HG03575 (cell line): Measurements from ENCODE around the gene MGLL.

ENCODE experiments used
- ATAC-seq: cut with Tn5 transposase; IDR thresholded peaks from one replicate; pipeline ENCODE4 v1.9.1; 2021; ENCODE audit not compliant: unreplicated experiment, insufficient number of reproducible peaks, low FRiP score; ENCODE audit errors: extremely low read depth

Gene MGLL

DNA sequence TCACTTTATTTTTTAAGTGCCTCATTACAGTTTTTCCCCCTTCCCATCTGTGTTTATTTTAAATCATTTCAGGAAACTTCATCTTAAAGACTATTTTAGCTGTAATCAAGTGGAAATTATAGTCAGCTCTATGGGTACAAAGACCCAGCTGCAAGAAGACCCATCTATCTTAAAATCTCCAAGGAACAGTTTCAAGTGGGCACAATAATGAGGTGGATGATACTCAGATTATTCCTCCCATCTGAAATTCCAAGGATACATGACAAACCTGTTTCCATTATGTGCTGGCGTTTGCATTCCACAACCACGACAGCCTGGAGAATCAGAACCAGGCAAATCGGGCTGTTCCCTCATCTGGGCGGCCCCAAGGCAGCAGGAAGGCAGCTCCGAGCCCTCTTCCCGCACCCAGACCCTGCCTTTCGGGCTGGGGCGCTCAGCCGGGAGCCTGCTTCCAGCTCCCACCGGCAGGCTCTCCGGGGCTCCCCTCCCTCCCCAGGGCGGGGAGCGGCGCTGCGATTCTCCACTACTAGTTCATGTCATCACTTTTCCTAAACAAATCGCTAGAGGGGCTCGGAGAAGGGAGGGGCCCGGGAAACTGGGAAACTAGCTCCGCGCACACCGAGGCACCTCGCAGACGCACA, at the start of gene MGLL:
Gene MGLL (minus strand): TSS at position 475 of the 641 bp plus-strand sequence. CDS start 197 bp downstream, at position 278.
- ATAC-seq: no peak

DNA sequence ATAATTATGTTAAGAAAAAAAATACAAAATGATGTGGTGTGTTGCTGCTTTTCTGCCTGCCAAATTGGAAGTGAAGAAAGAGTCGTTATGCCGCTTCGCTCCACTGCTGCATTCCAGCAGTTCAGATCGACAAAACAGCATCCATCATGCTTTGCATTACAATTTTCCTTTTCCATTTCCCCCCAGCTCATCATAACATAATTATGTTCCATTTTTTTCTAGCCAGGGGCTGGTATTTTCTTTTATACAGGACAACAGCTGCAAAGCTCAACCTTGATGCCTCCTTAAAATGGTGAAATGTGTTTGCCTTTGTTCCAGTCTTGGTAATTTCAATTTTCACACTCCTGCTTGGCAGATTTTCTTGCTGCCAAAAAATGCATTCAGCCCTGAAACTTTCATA, 47.8 kb upstream of the MGLL start:
- ATAC-seq: no peak

DNA sequence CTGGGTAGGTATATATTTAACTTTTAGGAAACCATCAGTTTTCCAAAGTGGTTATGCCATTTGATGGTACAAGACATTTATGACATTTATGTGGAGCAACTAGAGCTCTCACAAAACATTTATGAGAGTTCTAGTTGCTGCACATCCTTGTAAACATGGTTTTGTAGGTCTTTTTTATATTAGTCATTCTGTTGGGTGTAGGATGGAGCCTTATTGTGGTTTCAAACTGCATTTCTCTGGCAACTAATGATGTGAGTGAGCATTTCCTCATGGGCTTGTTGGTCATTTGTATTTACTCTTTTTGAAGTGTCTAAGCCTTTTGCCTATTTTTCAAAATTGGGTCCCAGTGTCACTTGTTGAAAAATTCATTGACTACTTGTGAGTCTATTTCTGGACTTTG, 45.7 kb upstream of the MGLL start:
- no peak for ATAC-seq

DNA sequence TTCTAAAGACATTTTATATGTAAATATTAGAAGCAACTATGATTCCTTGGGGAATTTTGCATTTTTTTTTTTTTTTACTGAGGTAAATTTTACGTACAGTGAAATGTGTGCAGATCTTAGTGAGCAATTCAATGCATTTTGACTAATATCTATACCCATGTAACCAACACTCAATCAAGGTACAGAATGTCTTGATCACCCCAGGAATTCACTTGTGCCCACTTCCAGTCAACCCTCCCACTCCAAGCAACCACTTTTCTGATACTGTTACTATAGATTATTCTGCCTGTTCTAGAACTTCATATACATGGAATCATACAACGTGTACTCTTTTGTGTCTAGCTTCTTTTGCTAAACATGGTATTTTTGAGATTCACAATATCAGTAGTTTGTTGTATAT, 45.1 kb upstream of the MGLL start:
- no peak for ATAC-seq

DNA sequence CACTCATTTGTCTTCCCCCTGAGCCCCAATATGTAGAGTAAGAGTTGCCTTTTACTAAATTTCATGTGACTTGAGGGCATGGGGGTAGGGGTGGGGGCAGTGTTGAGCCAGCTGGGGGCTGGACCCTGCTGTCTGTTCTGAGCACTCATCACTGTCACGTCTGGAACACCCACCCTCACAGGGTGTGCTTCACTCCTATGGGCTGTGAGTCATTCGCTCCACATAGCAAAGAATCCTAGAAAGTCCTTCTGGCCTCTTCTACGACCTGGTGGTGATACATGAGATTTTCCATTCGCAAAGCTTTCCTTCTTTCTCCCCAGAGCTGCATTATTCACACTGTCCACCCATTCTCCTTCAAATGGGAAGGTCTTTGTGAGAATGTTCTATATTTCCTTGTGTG, 43.6 kb upstream of the MGLL start:
- no peak for ATAC-seq

DNA sequence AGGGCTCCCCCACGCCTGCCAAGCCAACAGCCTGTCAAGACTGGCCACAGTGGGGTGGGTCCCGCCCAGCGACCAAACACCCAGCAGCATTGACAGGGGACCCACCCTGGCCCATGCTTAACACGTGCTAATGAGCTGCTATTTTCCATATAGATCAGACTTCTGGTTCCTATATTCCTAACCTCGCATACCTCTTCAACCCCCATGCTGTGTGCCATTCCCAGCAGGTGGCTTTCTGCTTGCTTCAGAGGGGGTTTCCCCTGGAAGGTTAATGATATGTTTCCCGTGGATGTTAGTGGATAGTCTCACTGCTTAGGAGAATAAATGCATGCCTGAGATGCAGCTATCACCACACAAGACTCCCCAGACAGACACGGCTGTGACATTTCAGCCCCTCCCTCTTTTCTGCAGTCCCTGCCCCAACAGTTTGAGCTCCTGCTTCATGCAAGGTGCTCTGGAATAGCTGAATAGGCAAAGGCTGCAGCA, 37.9 kb upstream of the MGLL start:
- no peak for ATAC-seq

DNA sequence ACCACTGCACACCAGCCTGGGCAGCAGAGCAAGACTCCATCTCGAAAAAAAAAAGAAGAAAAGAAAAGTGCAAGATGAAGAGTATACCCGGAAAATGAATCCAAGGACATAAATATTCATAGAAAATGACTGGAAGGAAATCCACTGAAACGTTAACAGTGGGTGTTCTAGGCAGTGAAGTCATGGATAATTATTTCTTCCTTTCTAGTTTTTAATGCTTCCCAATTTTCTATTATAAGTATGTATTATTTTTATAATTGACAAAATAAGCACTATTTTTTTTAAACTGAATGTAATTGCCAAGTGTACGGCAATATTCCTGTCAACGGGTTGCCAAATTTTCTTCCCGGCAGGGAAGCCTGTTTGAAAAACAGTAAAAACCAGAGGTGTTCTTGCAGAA, 37.4 kb upstream of the MGLL start:
- ATAC-seq: no peak

DNA sequence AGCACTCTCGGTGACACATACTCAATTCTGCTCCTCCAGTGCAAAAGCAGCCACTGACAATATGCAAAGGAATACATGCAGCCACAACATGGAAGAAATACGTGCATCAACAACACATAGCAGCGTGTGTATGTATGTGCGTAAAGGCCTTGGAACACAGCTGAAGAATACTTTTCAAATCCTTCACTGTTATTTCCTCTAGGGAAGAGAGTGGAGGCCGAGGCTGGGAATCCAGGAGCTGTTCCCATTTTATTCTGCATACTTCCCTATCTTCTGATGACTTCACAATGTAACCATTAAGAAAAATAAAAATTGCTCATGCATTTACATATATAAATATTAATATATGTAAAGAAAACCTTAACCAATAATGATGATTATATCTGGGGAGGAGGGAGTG, 36.6 kb upstream of the MGLL start:
- ATAC-seq: no peak

DNA sequence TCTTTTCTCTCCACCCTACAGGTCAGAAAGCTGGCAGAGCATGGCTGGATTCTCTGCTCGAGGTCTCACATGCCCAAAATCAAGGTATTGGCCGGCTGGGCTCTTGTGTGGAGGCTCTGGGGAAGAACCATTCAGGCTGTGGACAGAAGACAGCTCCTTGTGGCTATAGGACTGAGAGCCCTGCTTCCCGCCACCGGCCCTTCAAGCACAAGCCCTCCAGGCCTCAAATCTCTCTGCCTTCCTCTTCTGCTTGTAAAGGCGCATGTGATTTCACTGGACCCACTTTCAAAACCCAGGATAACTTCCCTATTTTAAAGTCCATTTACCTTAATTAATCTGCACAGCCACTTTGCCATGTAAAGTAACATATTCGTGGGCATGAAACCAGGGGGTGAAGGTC, 36.2 kb upstream of the MGLL start:
- no peak for ATAC-seq

DNA sequence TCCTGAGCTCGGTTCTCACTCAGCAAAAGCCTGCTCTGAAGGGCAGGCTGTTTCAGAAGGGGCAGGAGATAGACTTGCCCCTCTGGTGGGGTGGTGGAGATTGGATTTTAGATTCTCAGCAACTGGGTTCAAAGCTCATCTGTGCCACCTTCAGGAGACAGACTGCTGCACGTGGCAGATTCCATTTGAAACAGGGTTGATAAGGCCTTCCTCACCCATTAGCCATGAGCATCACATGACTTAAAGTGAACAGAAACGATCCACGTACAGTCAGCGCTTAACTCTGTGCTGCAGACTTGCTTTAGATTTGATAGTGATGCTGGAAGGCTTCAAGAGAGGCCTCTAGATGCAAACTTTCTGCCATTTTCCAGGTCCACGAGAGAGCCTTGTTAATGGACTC, 35.0 kb upstream of the MGLL start:
- no peak for ATAC-seq

DNA sequence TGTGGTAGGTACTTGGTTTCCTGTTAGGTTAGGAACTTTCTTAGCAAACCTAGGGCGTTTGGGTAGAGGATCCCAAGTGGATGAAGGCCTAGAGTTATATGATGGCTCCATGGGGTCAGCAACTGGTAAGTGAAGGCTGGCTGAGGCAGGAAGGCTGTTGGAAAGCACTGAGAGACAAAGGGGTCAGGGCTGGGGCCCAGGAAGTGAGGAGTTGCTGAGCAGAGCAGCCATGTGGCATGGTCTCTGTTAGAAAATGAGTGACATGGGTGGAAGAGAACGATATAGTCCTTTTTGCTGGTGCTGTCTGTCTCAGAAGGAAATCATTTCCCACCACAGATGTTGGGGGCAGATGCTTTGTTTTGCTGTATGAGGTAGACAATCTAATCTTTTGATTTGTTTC, 34.5 kb upstream of the MGLL start:
- ATAC-seq: no peak

DNA sequence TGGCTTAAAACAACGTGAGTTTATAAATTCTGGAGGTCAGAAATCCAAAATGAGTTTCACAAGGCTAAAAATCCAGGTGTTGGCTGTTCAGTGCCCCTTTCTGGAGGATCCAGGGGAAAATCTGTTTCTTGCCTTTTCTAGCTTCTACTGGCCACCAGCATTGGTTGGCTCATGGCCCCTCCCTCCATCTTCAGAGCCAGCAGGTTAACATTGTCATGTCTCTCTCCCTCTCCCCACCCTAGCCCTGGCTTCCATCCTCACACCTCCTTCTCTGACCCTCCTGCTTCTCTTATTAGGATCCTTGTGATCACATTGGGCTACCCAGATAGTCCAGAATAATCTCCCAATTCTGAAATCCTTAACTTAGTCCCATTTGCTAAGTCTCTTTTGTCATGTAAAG, 32.9 kb upstream of the MGLL start:
- no peak for ATAC-seq

DNA sequence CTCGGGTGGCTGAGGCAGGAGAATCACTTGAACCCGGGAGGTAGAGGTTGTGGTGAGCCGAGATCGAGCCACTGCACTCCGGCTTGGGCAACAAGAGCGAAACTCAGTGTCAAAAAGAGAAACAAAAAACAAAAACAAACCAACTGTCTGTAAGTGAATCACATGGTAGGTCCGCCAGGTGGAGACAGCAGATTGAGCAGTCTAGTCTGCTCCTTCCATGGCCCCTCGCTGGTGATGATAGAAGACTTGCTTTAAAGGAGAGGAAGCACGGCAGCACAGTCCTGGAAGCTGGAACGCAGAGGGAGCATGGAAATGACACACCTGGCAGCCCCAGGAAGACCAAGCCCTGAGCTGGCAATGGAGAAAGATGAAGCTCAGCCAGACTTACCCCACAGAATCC, 31.4 kb upstream of the MGLL start:
- ATAC-seq: no peak

DNA sequence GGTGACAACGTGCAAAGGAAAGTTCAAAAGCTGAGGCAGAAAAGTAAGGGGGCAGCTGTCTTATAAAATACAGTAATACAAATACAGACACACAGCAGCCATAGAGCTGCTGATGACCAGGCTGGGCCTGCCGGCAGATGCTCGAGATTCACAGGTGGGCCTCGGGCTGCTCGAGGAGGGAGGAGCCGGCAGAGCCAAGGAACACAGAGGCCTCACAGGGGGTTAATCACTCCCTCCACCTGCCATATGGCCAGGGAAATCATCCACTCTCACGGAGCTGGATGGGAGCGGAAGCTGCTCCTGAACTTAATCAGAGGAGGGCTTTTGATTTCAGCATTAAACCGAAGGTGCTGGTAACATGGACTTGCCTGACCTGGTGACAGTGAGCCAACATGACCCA, 29.6 kb upstream of the MGLL start:
- ATAC-seq: no peak

DNA sequence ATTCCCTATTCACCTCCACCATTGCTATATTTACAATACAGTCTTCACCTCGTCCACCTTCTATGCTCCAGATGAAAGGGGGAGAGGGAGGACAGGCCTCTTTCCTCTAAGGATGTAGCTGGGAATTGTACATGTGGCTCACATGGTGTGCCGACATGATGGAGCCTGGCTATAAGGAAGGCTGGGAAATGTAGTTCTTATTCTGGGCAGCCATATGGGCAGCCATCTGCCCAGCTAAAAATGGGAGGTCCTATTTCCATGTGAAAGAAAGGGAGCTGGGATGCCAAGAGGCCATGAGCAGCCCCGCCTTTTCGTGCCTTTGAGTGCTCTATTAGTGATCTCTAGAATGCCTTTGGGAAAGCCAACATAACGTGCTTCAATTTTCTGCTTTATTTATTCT, 27.1 kb upstream of the MGLL start:
- ATAC-seq: no peak

DNA sequence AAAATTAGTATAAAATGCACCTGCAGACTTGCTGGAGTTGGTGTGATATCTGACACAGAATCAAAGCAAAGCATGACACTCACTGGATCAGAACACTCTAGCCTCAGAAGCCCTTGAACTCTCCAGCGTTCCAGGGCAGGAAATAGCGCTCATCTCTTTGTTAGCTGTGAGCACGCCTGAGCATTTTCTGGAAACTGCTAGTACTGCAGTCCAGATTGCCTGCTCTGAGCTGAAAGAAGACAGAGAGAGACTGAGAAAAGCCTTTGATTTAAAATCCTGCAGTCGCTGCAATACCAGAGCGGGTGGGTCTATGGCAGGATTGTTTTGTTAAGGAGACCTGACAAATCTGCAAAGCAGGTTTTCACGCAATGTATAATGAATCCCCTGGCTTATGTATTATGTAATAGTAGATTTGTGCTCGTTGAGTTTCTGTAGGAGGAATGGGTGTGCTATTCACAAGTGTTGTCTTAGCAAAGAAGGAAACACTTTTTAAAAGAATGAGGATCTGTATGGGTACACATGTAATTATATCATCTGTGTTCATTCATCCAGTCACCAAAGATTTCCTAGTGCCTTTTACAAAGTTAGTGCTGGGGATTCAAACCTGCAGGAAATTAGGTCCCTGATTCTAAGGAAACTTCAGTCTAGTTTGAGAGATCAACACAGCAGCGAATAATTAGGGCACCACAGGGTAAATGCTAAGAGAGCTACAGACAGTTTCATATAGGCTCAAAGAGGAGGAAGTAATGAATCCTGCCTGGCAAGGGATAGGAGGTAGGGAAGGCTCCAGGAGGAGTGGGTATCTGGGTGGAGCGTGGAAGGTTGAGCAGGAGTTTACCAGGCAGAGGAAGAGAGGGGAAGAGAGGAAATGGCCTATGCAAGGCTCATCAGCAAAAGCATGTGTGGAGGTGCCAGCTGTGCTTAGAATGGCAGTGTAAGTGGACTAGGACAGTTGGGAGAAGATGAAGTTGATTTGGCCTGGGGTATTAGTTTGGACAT, 26.1 kb upstream of the MGLL start:
- ATAC-seq: no peak

DNA sequence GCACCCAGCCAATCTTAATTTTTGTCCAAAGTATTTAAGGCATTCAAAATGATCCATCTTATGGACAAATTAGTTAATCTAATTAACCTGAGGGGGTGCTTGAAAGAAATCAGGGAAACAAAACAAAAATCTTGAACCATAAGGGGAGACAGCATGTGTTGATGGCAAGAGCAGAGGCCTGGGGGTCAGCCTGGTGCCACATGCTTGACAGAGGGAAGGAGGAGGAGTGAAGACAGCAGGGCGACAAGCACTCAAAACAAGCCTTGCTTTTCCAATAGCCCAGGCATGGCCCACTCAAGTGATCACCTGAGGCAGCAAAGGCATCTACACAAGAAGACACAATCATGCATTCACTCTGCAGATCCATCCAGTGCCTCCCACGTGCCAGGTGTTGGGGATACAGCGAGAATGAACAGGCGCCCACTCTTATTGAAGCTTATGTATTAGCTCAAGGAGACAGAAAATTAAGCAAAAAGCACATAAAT, 25.0 kb upstream of the MGLL start:
- no peak for ATAC-seq

DNA sequence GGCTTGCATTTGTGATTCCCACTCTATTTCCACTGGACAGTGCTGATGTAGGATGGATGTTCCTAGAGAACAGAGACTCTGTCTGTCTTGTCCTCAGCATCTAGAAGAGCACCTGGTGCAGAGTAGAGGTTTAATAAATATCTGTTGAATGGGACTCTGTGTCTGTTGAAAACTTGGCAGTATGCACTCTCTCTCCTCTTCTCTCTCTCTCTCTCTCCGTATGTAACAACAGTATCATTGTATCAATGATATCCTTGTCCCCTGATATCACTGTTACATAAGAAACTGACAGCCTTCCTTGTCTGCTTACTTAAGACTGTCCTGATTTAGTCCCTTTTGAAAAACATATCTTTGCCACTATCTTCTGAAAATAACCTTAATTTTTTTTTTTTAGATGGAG, 24.3 kb upstream of the MGLL start:
- no peak for ATAC-seq

DNA sequence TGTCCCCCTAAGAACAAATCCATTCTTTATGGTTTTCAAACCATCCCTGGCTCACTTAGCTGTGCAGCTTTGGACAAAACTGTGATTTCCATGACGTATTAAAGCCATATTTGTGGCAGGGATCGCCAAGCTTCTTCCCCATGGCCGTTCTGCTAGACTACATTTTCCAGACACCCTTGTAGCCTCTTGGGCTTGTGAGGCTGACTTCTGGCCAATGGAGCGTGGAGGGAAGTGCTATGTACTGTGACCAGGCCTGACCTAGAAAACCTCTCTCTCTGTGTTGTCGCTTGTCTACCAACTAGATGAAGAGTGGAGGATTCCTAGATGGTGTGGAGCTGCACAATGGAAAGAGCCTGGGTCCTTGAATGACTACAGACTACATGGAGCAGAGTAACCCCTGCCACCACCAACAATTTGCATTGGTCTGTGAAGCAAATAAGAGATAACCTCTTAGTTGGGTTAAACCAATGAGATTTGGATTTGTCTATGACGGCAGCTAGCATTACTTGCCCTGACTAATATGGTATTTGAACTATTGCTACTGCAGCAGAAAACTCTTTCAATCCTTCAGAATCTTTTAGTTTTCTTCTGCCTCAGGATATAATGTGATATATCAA, 22.1 kb upstream of the MGLL start:
- no peak for ATAC-seq

DNA sequence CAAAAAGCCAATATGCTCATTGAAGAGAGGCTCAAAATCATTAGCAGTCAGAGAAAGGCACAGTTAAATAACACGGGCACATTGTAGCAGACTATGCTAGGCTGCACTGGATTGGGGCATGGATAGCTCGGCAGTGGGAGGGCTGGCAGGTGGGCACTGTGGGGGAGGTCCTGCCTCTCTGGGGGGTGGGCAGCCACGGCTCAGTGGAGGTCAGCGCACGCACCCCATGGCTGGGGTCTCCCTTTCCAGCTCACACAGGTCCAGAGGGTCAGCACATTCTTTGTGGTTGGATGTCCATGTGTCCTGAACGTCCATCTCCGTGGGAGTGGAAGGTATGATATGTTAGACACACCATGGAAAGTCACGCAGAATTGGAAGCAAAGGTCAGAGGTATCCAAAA, 18.4 kb upstream of the MGLL start:
- ATAC-seq: no peak
